ENCODE results near the gene NLRP6.
"Not testable (repeated sequence)": the region's sequence is repeated elsewhere in the genome, so short reads cannot be mapped to it uniquely, and the experiment has no call there.

The NLRP6 gene

GRCh38 chr11:324156-324555 lies 45.9 kb downstream of the NLRP6 start:
- no peak overlapping the region for H3K4me3 ChIP-seq (ENCODE audit: low read length)

DNA sequence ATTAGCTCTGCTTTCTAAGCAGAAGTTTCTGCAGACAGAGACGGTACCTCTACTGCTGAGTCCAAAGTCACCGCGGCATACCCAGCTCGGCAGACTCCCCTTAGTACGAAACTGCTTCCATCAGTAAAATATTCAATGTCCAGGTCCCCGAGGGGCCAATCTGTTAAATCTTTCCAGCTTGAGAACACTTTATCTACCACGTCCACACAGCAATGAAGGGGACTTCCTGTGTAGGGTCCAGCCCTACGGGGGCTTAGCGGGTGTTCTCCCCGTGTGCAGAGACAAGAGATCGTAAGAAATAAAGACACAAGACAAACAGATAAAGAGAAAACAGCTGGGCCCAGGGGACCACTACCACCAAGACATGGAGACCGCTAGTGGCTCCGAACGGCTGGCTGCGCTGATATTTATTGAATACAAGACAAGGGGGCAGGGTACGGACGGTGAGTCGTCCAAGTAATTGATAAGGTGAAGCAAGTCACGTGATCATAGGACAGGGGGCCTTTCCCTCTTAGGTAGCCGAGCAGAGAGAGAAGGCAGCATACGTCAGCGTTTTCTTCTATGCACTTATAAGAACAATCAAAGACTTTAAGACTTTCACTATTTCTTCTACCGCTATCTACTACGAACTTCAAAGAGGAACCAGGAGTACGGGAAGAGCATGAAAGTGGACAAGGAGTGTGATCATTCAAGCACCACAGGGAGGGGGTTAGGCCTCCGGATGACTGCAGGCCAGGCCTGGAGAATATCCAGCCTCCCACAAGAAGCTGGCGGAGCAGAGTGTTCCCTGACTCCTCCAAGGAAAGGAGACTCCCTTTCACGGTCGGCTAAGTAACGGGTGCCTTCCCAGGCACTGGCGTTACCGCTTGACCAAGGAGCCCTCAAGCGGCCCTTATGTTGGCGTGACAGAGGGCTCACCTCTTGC lies 46.6 kb downstream of the NLRP6 start:
- H3K9ac ChIP-seq (ENCODE audit: low read depth, low read length); H3K27me3 ChIP-seq (ENCODE audit: insufficient read depth, low read length); H3K9me3 ChIP-seq (ENCODE audit: insufficient read depth, low read depth, low read length); H3K4me3 ChIP-seq (ENCODE audit: low read length); H3K36me3 ChIP-seq (ENCODE audit: insufficient read depth, low read length); H3K27ac ChIP-seq (ENCODE audit: low read depth, low read length): not testable (repeated sequence)
- H3K4me1 ChIP-seq (ENCODE audit: insufficient read depth, low read length) = peaks cover 11% of the 10 kb centered on the region
- WGBS = 78% methylated on average over 24 of the region's 34 CpGs

More at GRCh38 chr11:324156-324555, 45.9 kb downstream of the NLRP6 start:
- no peak overlapping the region for H3K9ac ChIP-seq (ENCODE audit: low read depth, low read length)
- no peaks in the 10 kb centered on the region for H3K36me3 ChIP-seq (ENCODE audit: insufficient read depth, low read length)
- H3K27me3 ChIP-seq (ENCODE audit: insufficient read depth, low read length) = no peaks in the 10 kb centered on the region
- H3K27ac ChIP-seq (ENCODE audit: low read depth, low read length) = no peak overlapping the region
- no peaks in the 10 kb centered on the region for H3K9me3 ChIP-seq (ENCODE audit: insufficient read depth, low read depth, low read length)
- 69% methylated on average over 11 of the region's 11 CpGs for WGBS
- H3K4me1 ChIP-seq (ENCODE audit: insufficient read depth, low read length) = peaks cover 11% of the 10 kb centered on the region

DNA sequence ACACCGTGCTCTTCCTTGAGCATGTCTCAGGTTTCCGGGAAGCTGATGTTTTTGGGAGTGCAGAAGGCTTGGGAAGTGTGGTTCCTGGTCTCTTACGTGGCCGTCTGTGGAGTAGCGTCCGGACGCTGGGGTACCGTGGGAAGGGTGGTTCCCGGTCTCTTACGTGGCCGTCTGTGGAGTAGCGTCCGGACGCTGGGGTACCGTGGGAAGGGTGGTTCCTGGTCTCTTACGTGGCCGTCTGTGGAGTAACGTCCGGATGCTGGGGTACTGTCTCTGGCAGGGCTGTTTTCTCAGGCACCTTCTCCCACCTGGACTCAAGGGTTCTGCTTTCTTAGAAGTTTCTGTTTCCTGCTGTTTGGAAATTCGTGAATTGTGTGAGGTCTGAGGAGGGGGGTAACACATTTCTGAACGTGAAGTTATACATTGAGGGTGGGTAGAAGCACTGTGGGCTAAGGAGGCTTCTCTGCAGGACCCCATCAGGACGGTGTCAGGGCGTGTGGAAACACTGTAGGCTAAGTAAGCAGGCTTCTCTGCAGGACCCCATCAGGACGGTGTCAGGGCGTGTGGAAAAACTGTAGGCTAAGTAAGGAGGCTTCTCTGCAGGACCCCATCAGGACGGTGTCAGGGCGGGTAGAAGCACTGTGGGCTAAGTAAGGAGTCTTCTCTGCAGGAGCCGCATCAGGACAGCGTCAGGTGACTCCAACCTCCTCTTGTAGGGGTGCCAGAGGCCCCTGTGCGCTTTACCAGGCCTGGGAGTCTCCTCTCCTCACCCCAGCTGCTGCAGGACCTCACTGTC lies 47.8 kb downstream of the NLRP6 start:
- H3K9me3 ChIP-seq (ENCODE audit: insufficient read depth, low read depth, low read length) = no peaks in the 10 kb centered on the region
- no peak overlapping the region for H3K27ac ChIP-seq (ENCODE audit: low read depth, low read length)
- H3K4me3 ChIP-seq (ENCODE audit: low read length) = no peak overlapping the region
- H3K27me3 ChIP-seq (ENCODE audit: insufficient read depth, low read length) = no peaks in the 10 kb centered on the region
- H3K36me3 ChIP-seq (ENCODE audit: insufficient read depth, low read length) = no peaks in the 10 kb centered on the region
- H3K4me1 ChIP-seq (ENCODE audit: insufficient read depth, low read length) = peaks cover 11% of the 10 kb centered on the region
- WGBS = 85% methylated on average over 30 of the region's 30 CpGs
- H3K9ac ChIP-seq (ENCODE audit: low read depth, low read length) = peak overlapping the region; percentile 26; the same call in 1 of the 2 replicates

GRCh38 chr11:326592-326841 lies 48.3 kb downstream of the NLRP6 start:
- Histone ChIP-seq H3K4me3 (ENCODE audit: low read length) (no peak overlapping the region), H3K36me3 (ENCODE audit: insufficient read depth, low read length) (no peaks in the 10 kb centered on the region), H3K27me3 (ENCODE audit: insufficient read depth, low read length) (no peaks in the 10 kb centered on the region), H3K9me3 (ENCODE audit: insufficient read depth, low read depth, low read length) (no peaks in the 10 kb centered on the region), H3K9ac (ENCODE audit: low read depth, low read length) (peak overlapping the region; percentile 26), H3K4me1 (ENCODE audit: insufficient read depth, low read length) (peaks cover 11% of the 10 kb centered on the region), H3K27ac (ENCODE audit: low read depth, low read length) (no peak overlapping the region)
- 74% methylated on average over 6 of the region's 6 CpGs for WGBS

GRCh38 chr11:326842-327580 lies 48.8 kb downstream of the NLRP6 start:
- H3K27me3 ChIP-seq (ENCODE audit: insufficient read depth, low read length) = no peaks in the 10 kb centered on the region
- H3K9me3 ChIP-seq (ENCODE audit: insufficient read depth, low read depth, low read length) = no peaks in the 10 kb centered on the region
- H3K27ac ChIP-seq (ENCODE audit: low read depth, low read length) = no peak overlapping the region
- 90% methylated on average over 19 of the region's 19 CpGs for WGBS
- H3K4me1 ChIP-seq (ENCODE audit: insufficient read depth, low read length) = peaks cover 11% of the 10 kb centered on the region
- peak overlapping the region; percentile 26; the same call in 1 of the 2 replicates for H3K9ac ChIP-seq (ENCODE audit: low read depth, low read length)
- no peaks in the 10 kb centered on the region for H3K36me3 ChIP-seq (ENCODE audit: insufficient read depth, low read length)
- H3K4me3 ChIP-seq (ENCODE audit: low read length) = no peak overlapping the region

DNA sequence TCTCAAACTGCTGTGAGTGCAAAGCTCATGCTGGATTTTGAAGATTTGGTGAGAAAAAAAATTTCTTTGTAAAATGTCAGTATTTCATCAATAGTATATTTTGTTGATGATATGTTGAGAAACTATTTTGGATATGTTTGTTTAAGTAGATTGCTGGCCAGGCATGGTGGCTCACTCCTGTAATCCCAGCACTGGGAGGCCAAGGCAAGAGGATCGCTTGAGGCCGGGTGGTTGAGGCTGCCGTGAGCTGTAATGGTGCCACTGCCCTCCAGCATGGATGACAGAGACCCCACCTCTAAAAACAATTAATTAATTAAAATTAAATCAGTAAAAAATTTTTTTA lies 49.3 kb downstream of the NLRP6 start:
- H3K27me3 ChIP-seq (ENCODE audit: insufficient read depth, low read length) = no peaks in the 10 kb centered on the region
- no peak overlapping the region for H3K9ac ChIP-seq (ENCODE audit: low read depth, low read length)
- H3K27ac ChIP-seq (ENCODE audit: low read depth, low read length) = no peak overlapping the region
- WGBS = 93% methylated on average over 3 of the region's 3 CpGs
- H3K4me3 ChIP-seq (ENCODE audit: low read length) = no peak overlapping the region
- H3K4me1 ChIP-seq (ENCODE audit: insufficient read depth, low read length) = peaks cover 11% of the 10 kb centered on the region
- H3K9me3 ChIP-seq (ENCODE audit: insufficient read depth, low read depth, low read length) = no peaks in the 10 kb centered on the region
- H3K36me3 ChIP-seq (ENCODE audit: insufficient read depth, low read length) = no peaks in the 10 kb centered on the region

DNA sequence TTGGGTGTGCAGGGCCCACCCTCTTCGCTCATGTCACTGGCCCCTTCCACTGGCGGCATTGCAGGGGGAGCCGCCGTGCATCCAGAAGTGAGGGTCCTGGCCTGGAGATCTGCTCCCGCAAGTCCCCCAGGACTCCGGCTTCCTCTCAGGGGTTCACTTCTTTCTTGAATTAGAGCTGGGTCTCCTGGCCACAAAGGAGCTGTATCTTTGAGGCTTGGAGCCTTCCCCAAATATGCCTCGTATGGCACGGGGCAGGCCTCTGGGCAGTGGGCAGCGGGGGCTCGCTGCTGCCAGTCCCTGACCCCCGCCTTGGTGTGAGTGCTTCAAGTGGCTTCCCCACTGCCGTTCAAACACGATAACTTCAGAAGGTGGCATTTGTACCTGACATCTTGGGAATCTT lies 49.8 kb downstream of the NLRP6 start:
- Histone ChIP-seq H3K4me1 (ENCODE audit: insufficient read depth, low read length) (peaks cover 11% of the 10 kb centered on the region), H3K27me3 (ENCODE audit: insufficient read depth, low read length) (no peaks in the 10 kb centered on the region), H3K9ac (ENCODE audit: low read depth, low read length) (no peak overlapping the region), H3K4me3 (ENCODE audit: low read length) (no peak overlapping the region), H3K36me3 (ENCODE audit: insufficient read depth, low read length) (no peaks in the 10 kb centered on the region), H3K27ac (ENCODE audit: low read depth, low read length) (no peak overlapping the region), H3K9me3 (ENCODE audit: insufficient read depth, low read depth, low read length) (0 out of 2 replicates have a peak, but pooled peaks cover 3% of the 10 kb centered on the region)
- WGBS = 95% methylated on average over 13 of the region's 13 CpGs

DNA sequence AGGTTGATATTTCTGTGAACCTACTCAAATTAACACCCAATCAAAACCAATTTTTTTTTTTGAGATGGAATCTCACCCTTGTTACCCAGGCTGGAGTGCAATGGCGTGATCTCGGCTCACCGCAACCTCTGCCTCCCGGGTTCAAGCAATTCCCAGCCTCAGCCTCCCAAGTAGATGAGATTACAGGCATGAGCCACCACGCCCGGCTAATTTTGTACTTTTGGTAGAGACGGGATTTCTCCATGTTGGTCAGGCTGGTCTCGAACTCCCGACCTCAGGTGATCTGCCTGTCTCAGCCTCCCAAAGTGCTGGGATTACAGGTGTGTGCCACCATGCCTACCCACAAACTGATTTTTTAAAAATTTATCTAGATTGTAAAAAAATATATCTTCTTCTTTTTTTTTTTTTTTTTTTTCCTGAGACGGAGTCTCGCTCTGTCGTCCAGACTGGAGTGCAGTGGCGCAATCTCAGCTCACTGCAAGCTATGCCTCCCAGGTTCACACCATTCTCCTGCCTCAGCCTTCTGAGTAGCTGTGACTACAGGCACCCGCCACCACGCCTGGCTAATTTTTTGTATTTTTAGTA lies 50.4 kb downstream of the NLRP6 start:
- H3K9ac ChIP-seq (ENCODE audit: low read depth, low read length); H3K4me3 ChIP-seq (ENCODE audit: low read length); H3K9me3 ChIP-seq (ENCODE audit: insufficient read depth, low read depth, low read length); H3K27ac ChIP-seq (ENCODE audit: low read depth, low read length); H3K27me3 ChIP-seq (ENCODE audit: insufficient read depth, low read length); H3K36me3 ChIP-seq (ENCODE audit: insufficient read depth, low read length): not testable (repeated sequence)
- WGBS = 90% methylated on average over 15 of the region's 15 CpGs
- peaks cover 15% of the 10 kb centered on the region for H3K4me1 ChIP-seq (ENCODE audit: insufficient read depth, low read length)

DNA sequence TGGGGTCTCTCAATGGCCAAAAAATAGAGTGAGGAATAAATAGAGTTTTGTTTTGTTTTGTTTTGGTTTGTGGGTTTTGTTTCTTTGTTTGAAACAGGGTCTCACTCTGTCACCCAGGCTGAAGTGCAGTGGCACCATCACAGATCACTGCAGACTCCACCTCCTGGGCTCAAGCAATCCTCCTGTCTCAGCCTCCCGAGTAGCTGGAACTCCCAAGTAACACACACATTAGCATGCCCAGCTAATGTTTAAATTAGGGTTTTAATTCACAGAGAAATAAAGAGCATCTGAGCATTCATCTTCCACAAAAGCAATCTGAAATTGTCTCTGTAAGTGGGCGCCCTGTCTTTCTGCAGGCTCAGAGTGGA lies 51.7 kb downstream of the NLRP6 start:
- WGBS = 94% methylated on average over 2 of the region's 2 CpGs
- Histone ChIP-seq H3K27ac (ENCODE audit: low read depth, low read length) (no peak overlapping the region), H3K36me3 (ENCODE audit: insufficient read depth, low read length) (no peaks in the 10 kb centered on the region), H3K9ac (ENCODE audit: low read depth, low read length) (no peak overlapping the region), H3K4me3 (ENCODE audit: low read length) (no peak overlapping the region), H3K27me3 (ENCODE audit: insufficient read depth, low read length) (no peaks in the 10 kb centered on the region), H3K9me3 (ENCODE audit: insufficient read depth, low read depth, low read length) (0 out of 2 replicates have a peak, but pooled peaks cover 7% of the 10 kb centered on the region), H3K4me1 (ENCODE audit: insufficient read depth, low read length) (peaks cover 18% of the 10 kb centered on the region)

DNA sequence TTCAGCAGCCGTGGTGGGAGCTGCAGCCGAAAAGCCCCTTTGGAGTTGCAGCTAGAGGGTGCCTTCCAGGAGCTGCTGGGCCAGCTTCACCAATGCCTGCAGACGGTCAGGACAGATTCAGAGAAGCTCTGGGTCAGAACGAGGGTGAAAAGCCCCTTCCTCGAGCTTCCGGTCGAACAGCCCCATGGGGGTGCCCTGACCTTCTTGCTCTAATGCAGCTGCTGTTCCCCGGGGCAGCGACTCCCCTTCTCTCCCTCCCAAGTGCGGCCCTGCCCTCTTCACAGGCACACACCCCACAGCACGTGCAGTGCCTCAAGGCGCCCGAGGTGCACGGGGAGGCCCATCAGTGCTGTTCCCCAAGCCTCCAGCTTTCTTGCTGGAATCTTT lies 52.1 kb downstream of the NLRP6 start:
- no peak overlapping the region for H3K27ac ChIP-seq (ENCODE audit: low read depth, low read length)
- WGBS = 84% methylated on average over 14 of the region's 14 CpGs
- no peaks in the 10 kb centered on the region for H3K27me3 ChIP-seq (ENCODE audit: insufficient read depth, low read length)
- no peaks in the 10 kb centered on the region for H3K36me3 ChIP-seq (ENCODE audit: insufficient read depth, low read length)
- 0 out of 2 replicates have a peak, but pooled peaks cover 7% of the 10 kb centered on the region for H3K9me3 ChIP-seq (ENCODE audit: insufficient read depth, low read depth, low read length)
- peaks cover 21% of the 10 kb centered on the region for H3K4me1 ChIP-seq (ENCODE audit: insufficient read depth, low read length)
- H3K9ac ChIP-seq (ENCODE audit: low read depth, low read length) = no peak overlapping the region
- H3K4me3 ChIP-seq (ENCODE audit: low read length) = no peak overlapping the region
